Measurements from ENCODE around the gene ARHGEF1. TPM values are rescaled to one million over a fixed set of nuclear protein-coding genes. Genes with fewer than 3 reads are reported as not detected.

Gene ARHGEF1
- total RNA-seq, 1 experiment from 2014 or later: 142 TPM

- Histone ChIP-seq H3K4me3 (no peak overlapping the region), H3K9me3 (no peaks in the 10 kb centered on the region), H3K27me3 (no peaks in the 10 kb centered on the region), H3K36me3 (peaks cover 64% of the 10 kb centered on the region)
- no peak for DNase-seq
Measured at GRCh38 chr19:41892173-41892902, 9.4 kb downstream of the ARHGEF1 start.

GRCh38 chr19:41893899-41894298 is 10.9 kb downstream of the ARHGEF1 start:
- no peak for DNase-seq
- Histone ChIP-seq H3K27me3 (no peaks in the 10 kb centered on the region), H3K4me3 (no peak overlapping the region), H3K9me3 (no peaks in the 10 kb centered on the region), H3K36me3 (peaks cover 64% of the 10 kb centered on the region)

DNA sequence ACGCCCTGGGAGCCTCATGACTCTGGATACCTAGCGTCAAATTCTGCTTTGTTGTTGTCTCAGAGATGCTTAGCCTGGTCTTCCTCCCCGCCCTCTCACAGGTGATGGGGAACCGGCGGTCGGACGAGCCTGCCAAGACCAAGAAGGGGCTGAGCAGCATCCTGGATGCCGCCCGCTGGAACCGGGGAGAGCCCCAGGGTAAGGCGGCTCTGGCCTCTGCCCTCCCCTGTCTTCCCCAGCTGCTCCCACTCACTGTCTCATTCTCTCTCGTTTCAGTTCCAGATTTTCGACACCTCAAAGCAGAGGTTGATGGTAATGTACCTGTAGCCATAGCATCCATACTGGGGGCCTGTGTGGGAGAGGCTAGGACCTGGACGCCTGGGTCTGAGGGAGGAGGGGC is 11.4 kb downstream of the ARHGEF1 start:
- H3K36me3 ChIP-seq: peaks cover 62% of the 10 kb centered on the region
- DNase-seq: no peak
- no peaks in the 10 kb centered on the region for H3K9me3 ChIP-seq
- no peak overlapping the region for H3K4me3 ChIP-seq
- H3K27me3 ChIP-seq: no peaks in the 10 kb centered on the region

DNA sequence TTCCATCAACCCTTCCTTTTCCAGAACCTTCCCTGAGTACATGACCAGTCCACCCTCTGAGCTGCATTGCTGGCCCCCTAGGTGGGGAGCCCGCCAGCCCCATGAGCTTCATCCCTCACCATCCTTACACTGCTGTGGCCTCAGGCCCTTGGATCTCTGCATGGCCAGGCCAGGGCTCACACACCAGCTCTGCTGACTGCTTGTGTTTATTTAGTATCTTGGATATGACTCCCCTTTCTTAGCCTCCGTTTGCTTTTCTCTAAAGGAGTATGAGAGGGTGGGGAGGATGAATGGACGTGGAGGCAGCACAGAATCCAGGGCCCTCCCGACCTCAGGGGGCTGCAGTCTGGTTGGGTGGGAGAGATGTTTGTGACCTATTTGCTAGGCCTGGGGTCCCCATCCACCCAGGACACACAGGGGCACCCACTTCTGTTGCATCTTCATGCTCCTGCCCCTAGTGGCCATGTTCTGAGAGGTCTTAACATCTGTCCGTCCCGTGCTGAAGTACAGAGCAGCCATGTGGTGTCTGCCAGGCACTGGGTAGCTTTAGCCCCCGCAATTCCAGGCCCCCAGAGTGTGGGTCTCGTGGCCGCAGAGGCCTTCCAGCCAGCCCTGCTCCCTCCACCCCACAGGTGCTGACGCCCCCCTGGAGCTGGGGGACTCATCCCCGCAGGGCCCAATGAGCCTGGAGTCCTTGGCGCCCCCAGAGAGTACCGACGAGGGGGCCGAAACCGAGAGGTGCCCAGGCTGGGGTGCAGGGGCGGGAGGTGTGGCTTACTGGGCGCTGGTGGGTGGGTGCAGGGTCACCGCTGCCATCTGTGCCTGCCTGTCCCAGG is 13.0 kb downstream of the ARHGEF1 start:
- no peaks in the 10 kb centered on the region for H3K9me3 ChIP-seq
- H3K27me3 ChIP-seq: no peaks in the 10 kb centered on the region
- DNase-seq: no peak
- peaks cover 62% of the 10 kb centered on the region for H3K36me3 ChIP-seq
- no peak overlapping the region for H3K4me3 ChIP-seq

DNA sequence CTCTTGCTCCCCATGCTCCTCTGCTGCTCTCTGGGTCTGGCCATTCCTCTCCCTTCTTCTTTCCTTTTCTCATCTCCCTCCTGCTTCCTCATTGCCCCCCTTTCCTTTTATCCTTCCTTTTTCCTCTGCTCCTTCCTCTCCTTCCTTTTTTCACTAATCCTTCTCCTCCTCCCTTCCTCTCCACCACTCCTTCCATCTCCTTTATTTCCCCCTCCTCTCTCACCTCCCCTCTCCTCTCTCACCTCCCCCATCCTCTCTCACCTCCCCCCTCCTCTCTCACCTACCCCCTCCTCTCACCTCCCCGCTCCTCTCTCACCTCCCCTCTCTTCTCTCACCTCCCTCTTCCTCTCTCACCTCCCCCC is 13.6 kb downstream of the ARHGEF1 start:
- no peak overlapping the region for H3K4me3 ChIP-seq
- no peaks in the 10 kb centered on the region for H3K9me3 ChIP-seq
- H3K27me3 ChIP-seq: no peaks in the 10 kb centered on the region
- peaks cover 62% of the 10 kb centered on the region for H3K36me3 ChIP-seq
- no peak for DNase-seq

DNA sequence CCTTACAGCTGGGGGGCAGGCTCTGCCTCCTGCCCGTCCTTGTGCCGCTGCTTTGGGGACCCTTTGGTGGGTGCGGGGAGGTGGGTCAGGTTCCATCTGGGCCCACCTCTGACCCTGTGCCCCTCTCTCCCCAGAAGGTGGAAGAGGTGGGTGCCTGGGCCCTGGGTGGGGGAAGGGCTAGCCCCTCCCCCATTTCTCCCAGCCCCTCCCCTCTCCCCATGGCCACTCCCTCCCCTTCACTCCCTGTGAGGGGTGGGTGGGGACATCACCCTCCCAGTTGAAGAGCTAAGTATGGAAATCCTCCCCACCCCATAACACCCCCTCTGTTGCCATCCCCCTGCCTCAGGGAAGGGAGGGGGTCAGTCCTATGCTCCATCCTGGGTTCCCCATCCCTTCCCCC is 14.2 kb downstream of the ARHGEF1 start:
- no peak for DNase-seq
- Histone ChIP-seq H3K36me3 (peaks cover 64% of the 10 kb centered on the region), H3K27me3 (no peaks in the 10 kb centered on the region), H3K9me3 (no peaks in the 10 kb centered on the region), H3K4me3 (no peak overlapping the region)

DNA sequence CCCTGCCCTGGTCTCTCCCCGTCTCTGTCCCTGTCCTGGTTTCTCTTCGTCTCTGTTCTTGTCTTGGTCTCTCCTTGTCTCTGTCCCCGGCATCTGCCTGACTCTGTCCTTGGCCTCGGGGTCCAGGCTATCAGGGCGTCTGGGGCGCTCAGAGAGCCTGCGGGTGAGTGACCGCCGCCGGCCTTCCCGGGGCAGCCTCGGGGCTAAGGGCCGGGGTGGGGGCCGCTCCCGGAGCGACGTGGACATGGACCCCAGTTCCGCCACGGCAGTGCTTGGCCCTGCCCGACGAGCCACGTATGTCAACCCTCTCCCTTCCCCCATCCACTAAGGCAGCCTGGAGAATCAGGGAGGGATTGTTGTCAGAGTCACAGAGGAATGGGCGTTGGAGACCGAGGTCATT is 14.8 kb downstream of the ARHGEF1 start:
- Histone ChIP-seq H3K9me3 (no peaks in the 10 kb centered on the region), H3K27me3 (no peaks in the 10 kb centered on the region), H3K4me3 (no peak overlapping the region), H3K36me3 (peaks cover 66% of the 10 kb centered on the region)
- no peak for DNase-seq

DNA sequence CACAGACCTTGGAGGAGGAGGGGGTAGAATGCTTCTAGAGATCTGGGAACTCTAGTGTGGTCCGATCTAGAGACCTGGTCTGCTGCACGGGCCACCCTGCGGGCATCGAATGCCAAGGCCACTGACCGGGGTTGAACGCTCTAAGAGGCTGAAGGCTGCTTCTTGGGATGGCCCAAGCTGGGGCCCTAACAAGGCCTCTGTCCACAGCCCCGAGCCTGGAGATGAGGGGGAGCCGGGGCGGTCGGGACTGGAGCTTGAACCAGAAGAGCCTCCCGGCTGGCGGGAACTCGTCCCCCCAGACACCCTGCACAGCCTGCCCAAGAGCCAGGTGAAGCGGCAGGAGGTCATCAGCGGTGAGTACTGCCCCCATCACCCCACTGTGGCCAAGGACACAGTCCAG is 15.3 kb downstream of the ARHGEF1 start:
- no peak for DNase-seq
- H3K27me3 ChIP-seq: no peaks in the 10 kb centered on the region
- H3K36me3 ChIP-seq: peaks cover 70% of the 10 kb centered on the region
- no peak overlapping the region for H3K4me3 ChIP-seq
- no peaks in the 10 kb centered on the region for H3K9me3 ChIP-seq

GRCh38 chr19:41901707-41902360 is 18.9 kb downstream of the ARHGEF1 start:
- Histone ChIP-seq H3K4me3 (no peak overlapping the region), H3K9me3 (no peaks in the 10 kb centered on the region), H3K27me3 (no peaks in the 10 kb centered on the region), H3K36me3 (peaks cover 72% of the 10 kb centered on the region)
- no peak for DNase-seq

- no peaks in the 10 kb centered on the region for H3K27me3 ChIP-seq
- no peaks in the 10 kb centered on the region for H3K9me3 ChIP-seq
- DNase-seq: no peak
- peaks cover 75% of the 10 kb centered on the region for H3K36me3 ChIP-seq
- H3K4me3 ChIP-seq: no peak overlapping the region
Measured at GRCh38 chr19:41902594-41902993, 19.6 kb downstream of the ARHGEF1 start.

DNA sequence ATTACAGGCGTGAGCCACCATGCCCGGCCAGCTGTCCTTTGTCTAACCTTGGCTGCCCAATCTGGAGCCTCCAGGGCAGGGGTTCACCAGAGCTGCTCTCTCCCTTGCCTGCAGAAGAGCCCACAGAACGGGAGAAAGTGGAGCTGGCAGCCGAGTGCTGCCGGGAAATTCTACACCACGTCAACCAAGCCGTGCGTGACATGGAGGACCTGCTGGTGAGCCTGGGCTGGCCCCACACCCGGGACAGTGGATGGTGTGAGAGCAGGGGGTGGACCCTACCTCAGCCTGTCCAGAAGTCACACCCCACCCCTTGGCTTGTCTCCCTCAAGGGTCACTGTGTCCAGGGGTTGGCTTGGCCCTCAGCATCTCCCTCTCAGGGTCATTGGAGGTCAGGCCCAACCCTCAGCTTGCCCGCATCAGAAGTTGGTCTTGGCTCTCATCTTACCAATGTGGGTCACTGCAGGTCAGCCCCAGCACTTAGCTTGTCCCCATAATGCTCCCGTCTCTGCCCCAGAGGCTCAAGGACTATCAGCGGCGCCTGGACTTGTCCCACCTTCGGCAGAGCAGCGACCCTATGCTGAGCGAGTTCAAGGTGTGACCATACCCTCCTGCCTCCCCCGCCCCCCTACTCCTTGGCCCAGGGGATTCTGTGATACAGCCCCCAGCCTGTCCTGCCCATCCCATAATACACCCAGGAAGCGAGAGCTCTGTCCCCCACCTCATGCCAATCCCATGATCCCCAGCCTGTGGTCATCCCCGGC is 20.4 kb downstream of the ARHGEF1 start:
- peaks cover 67% of the 10 kb centered on the region for H3K36me3 ChIP-seq
- no peak for DNase-seq
- H3K4me3 ChIP-seq: no peak overlapping the region
- H3K27me3 ChIP-seq: no peaks in the 10 kb centered on the region
- no peaks in the 10 kb centered on the region for H3K9me3 ChIP-seq

- H3K4me3 ChIP-seq: no peak overlapping the region
- H3K9me3 ChIP-seq: no peaks in the 10 kb centered on the region
- DNase-seq: no peak
- H3K36me3 ChIP-seq: peaks cover 61% of the 10 kb centered on the region
- no peaks in the 10 kb centered on the region for H3K27me3 ChIP-seq
Measured at GRCh38 chr19:41904118-41904870, 21.3 kb downstream of the ARHGEF1 start.

GRCh38 chr19:41905273-41906002 is 22.5 kb downstream of the ARHGEF1 start:
- Histone ChIP-seq H3K27me3 (no peaks in the 10 kb centered on the region; the same call in 1 of the 2 replicates), H3K9me3 (no peaks in the 10 kb centered on the region), H3K36me3 (peaks cover 50% of the 10 kb centered on the region), H3K4me3 (no peak overlapping the region)
- DNase-seq: no peak

DNA sequence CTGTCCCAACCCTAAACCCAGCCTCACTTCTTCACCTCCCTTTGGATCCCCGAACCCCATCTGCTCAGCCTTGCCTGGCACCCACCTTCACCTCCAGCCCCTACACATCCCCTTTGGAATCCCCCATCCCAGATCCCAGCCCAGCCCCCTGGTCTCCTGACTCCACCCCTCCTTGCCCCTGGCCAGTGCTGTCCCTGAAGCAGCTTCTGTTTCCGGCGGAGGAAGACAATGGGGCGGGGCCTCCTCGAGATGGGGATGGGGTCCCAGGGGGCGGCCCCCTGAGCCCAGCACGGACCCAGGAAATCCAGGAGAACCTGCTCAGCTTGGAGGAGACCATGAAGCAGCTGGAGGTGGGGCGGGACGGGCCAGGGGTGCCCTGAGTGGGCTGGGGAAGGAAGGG is 23.3 kb downstream of the ARHGEF1 start:
- peaks cover 46% of the 10 kb centered on the region for H3K36me3 ChIP-seq
- H3K27me3 ChIP-seq: peaks cover 4% of the 10 kb centered on the region; the same call in 1 of the 2 replicates
- DNase-seq: no peak

DNA sequence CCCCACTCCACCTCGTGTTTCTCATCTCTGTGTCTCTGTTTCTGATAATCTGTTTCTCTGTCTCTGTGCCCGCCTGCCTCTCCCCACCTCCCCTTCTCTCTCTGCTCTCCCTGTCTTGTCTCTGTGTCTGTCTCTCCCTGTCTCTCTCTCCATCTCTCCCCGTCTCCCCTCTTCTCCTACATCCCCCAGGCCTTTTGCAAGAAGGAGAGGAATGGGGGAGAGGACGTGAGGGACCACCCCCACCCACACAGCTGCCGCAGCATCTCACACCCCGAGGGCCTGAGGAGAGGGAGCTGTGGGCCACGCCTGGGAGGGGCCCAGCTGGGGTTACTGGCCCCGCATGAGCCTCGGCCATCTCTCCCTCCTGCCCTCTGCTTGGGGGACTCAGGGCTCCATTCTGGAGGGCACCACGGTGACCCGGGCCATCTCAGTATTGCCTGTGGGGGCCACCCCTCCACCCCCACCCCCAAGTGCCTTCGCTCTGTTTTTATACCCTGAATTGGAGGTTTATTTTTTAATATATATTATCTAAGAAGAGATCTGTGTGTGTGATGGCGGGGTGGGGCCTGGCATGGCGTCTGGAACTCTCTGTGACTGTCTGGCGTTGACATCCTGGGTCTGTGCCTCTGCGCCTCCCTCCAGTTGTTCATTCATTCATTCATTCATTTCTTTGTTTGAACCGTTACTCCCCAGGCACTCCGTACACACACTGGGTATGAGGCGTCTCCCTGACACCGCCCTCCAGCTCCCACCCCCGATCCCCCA is 24.1 kb downstream of the ARHGEF1 start:
- H3K27me3 ChIP-seq: peaks cover 13% of the 10 kb centered on the region
- H3K4me3 ChIP-seq: no peak overlapping the region
- no peaks in the 10 kb centered on the region for H3K9me3 ChIP-seq
- H3K36me3 ChIP-seq: peaks cover 37% of the 10 kb centered on the region
- no peak for DNase-seq

More for the DNA sequence above, 23.3 kb downstream of the ARHGEF1 start:
- Histone ChIP-seq H3K4me3 (no peak overlapping the region), H3K9me3 (no peaks in the 10 kb centered on the region)

Measured in MG63 (cell line).